ENCODE results near the gene ZNF75A. TPM values are rescaled to one million over a fixed set of nuclear protein-coding genes. Genes with fewer than 3 reads are reported as not detected.

ZNF75A gene
- total and polyA plus RNA-seq, 4 donors = 4.9 to 17.2 (median 9.8) TPM

- TF ChIP-seq RAD21 (IDR thresholded peaks at IDR 0.05) (no peak), YY1 (IDR thresholded peaks at IDR 0.05) (no peak), FOXA1 (IDR thresholded peaks at IDR 0.05) (no peak), HNF4A (conservative IDR thresholded peaks at IDR 0.05) (no peak), NR2F2 (IDR thresholded peaks at IDR 0.05) (no peak), MAX (IDR thresholded peaks at IDR 0.05) (no peak)
These were observed 28.6 kb upstream of the ZNF75A start (continued) for GRCh38 chr16:3276679-3277078.

GRCh38 chr16:3281222-3281820 lies 24.0 kb upstream of the ZNF75A start:
- Histone ChIP-seq H3K4me3 (ENCODE audit: low read depth in 1 of 3, low read length in 3 of 3) (no peak overlapping the region), H3K27me3 (ENCODE audit: control insufficient read depth in 4 of 4, insufficient read depth in 4 of 4, low read length in 3 of 4) (no peaks in the 10 kb centered on the region), H3K36me3 (ENCODE audit: control insufficient read depth in 4 of 4, insufficient read depth in 3 of 4, low read depth in 1 of 4, low read length in 3 of 4) (peaks cover 6 to 12% (median 10%) of the 10 kb centered on the region in 4 donors), H3K9me3 (ENCODE audit: control insufficient read depth in 4 of 4, low read length in 3 of 4) (peaks cover 2 to 7% (median 5%) of the 10 kb centered on the region in 4 donors), H3K4me1 (ENCODE audit: control insufficient read depth in 4 of 4, insufficient read depth in 4 of 4, low read length in 3 of 4) (peaks cover 4 to 21% (median 19%) of the 10 kb centered on the region in 4 donors), H3K9ac (ENCODE audit: low read depth in 1 of 2, low read length in 2 of 2) (no peak overlapping the region), H3K27ac (ENCODE audit: low read depth in 1 of 2, low read length in 2 of 2) (no peak overlapping the region)
- 92% methylated on average over 6 of the region's 6 CpGs for WGBS
- DNase-seq (ENCODE audit: low spot score) = no peak
- TF ChIP-seq HNF4A (conservative IDR thresholded peaks at IDR 0.05) (no peak), FOXA2 (IDR thresholded peaks at IDR 0.05) (no peak), RXRA (IDR thresholded peaks at IDR 0.05) (no peak), EGR1 (IDR thresholded peaks at IDR 0.05; ENCODE audit: low read depth in 2 of 2) (no peak), NR2F2 (IDR thresholded peaks at IDR 0.05) (no peak), JUND (IDR thresholded peaks at IDR 0.05) (no peak), TAF1 (conservative IDR thresholded peaks at IDR 0.05) (no peak), CTCF (IDR thresholded peaks at IDR 0.05; ENCODE audit: low read depth, low read length, missing input control) (no peak), ATF3 (IDR thresholded peaks at IDR 0.05) (no peak), RAD21 (IDR thresholded peaks at IDR 0.05) (no peak), ZBTB33 (IDR thresholded peaks at IDR 0.05) (no peak), FOXA1 (IDR thresholded peaks at IDR 0.05) (no peak), HNF4G (IDR thresholded peaks at IDR 0.05) (no peak), SP1 (IDR thresholded peaks at IDR 0.05) (no peak), YY1 (IDR thresholded peaks at IDR 0.05) (no peak), REST (IDR thresholded peaks at IDR 0.05) (no peak), MAX (IDR thresholded peaks at IDR 0.05) (no peak), GABPA (IDR thresholded peaks at IDR 0.05 in 1 of 2, conservative IDR thresholded peaks at IDR 0.05 in 1 of 2) (no peak)

All from liver (tissue), 9 donors.